Hippocampal formation (tissue), 2 donors: Measurements from ENCODE around the gene PLXNA1.

Source experiments
- DNase-seq, 2 donors: peaks; one replicate each; lab custom pipeline; 2025; lab: John Stamatoyannopoulos, UW

Gene PLXNA1

GRCh38 chr3:127018306-127018828, 35.5 kb downstream of the PLXNA1 start:
- DNase-seq = no peak

- no peak for DNase-seq
Measured at GRCh38 chr3:127019449-127019848, 36.5 kb downstream of the PLXNA1 start.

- DNase-seq = no peak
Measured at GRCh38 chr3:127020543-127020942, 37.6 kb downstream of the PLXNA1 start.

- DNase-seq = no peak
Measured at GRCh38 chr3:127022849-127023248, 39.9 kb downstream of the PLXNA1 start.

- no peak for DNase-seq
Measured at GRCh38 chr3:127025456-127025855, 42.5 kb downstream of the PLXNA1 start.

GRCh38 chr3:127026036-127026435, 43.1 kb downstream of the PLXNA1 start:
- no peak for DNase-seq

GRCh38 chr3:127026661-127027060, 43.7 kb downstream of the PLXNA1 start:
- DNase-seq = no peak

- no peak for DNase-seq
Measured at GRCh38 chr3:127027061-127027735, 44.3 kb downstream of the PLXNA1 start.

GRCh38 chr3:127027811-127028548, 45.1 kb downstream of the PLXNA1 start:
- DNase-seq = no peak

GRCh38 chr3:127028781-127029657, 46.1 kb downstream of the PLXNA1 start:
- no peak for DNase-seq

GRCh38 chr3:127029658-127030507, 47.0 kb downstream of the PLXNA1 start:
- DNase-seq = no peak

- DNase-seq = no peak
Measured at GRCh38 chr3:127030508-127031412, 47.8 kb downstream of the PLXNA1 start.

- no peak for DNase-seq
Measured at GRCh38 chr3:127031413-127031810, 48.5 kb downstream of the PLXNA1 start.

- no peak for DNase-seq
Measured at GRCh38 chr3:127031845-127032244, 48.9 kb downstream of the PLXNA1 start.

- DNase-seq = no peak
Measured at GRCh38 chr3:127032296-127032990, 49.5 kb downstream of the PLXNA1 start.
